B cell (primary cell): ENCODE results near the gene PPP2R5C.

Experiments
- EZH2 ChIP-seq: IDR thresholded peaks from 2 replicates; pipeline ENCODE4 v1.6.1; 2012; ENCODE audit warnings: borderline replicate concordance, low read depth, mild to moderate bottlenecking, moderate library complexity, low read length; ENCODE audit not compliant: insufficient read depth, poor library complexity, severe bottlenecking
- TF ChIP-seq, protein P1 (sequence below): fragments of 200-600 bp; IDR thresholded peaks from one replicate; pipeline ENCODE4 v1.8.0; 2022; ENCODE audit warnings: antibody characterized with exemption, mild to moderate bottlenecking

DNA sequence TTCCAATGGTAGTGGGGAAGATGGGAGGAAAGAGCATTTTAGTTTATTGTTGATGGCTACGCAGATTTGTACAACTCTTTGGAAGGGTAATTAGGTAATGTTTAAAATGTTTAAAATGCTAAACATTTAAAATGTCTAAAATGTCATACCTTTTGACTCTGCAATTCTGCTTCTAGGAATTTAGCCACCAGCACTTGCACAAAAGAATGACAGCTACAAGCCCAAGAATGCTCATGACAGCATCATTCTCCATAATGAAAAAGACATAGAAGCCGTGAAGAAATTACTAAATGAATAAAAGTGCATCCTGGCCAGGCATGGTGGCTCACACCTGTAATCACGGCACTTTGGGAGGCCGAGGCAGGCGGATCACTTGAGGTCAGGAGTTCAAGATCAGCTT is 182.9 kb downstream of the PPP2R5C start:
- TF ChIP-seq EZH2 = no peak
- TF ChIP-seq, protein P1, sequence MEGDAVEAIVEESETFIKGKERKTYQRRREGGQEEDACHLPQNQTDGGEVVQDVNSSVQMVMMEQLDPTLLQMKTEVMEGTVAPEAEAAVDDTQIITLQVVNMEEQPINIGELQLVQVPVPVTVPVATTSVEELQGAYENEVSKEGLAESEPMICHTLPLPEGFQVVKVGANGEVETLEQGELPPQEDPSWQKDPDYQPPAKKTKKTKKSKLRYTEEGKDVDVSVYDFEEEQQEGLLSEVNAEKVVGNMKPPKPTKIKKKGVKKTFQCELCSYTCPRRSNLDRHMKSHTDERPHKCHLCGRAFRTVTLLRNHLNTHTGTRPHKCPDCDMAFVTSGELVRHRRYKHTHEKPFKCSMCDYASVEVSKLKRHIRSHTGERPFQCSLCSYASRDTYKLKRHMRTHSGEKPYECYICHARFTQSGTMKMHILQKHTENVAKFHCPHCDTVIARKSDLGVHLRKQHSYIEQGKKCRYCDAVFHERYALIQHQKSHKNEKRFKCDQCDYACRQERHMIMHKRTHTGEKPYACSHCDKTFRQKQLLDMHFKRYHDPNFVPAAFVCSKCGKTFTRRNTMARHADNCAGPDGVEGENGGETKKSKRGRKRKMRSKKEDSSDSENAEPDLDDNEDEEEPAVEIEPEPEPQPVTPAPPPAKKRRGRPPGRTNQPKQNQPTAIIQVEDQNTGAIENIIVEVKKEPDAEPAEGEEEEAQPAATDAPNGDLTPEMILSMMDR = no peak
